Breast epithelium (tissue), 4 donors: ENCODE data around the gene PRTFDC1. TPM values are rescaled to one million over a fixed set of nuclear protein-coding genes. Genes with fewer than 3 reads are reported as not detected.

Experiments
- DNase-seq, 2 donors: peaks; one replicate each; pipeline ENCODE4 v3.0.0-alpha.2; 2019; ENCODE audit warnings: low spot score in 2 of 2
- H3K27ac ChIP-seq, 2 donors: fragments of 200-600 bp; sonication (generic) in 1 of 2; one replicate each; pipeline ENCODE4 v1.5.1; 2016 to 2019; ENCODE audit warnings: mild to moderate bottlenecking in 1 of 2
- H3K27me3 ChIP-seq, 2 donors: fragments of 200-600 bp; sonication (generic) in 1 of 2; one replicate each; pipeline versions ENCODE4 v1.5.1 to v1.6.0; 2017 to 2019; ENCODE audit warnings: control low read depth in 1 of 2, mild to moderate bottlenecking in 1 of 2
- H3K36me3 ChIP-seq: fragments of 200-600 bp; one replicate; pipeline ENCODE4 v1.5.1; 2019
- H3K4me1 ChIP-seq, 2 donors: fragments of 200-600 bp; sonication (generic); one replicate each; pipeline ENCODE4 v1.5.1; 2016 to 2019; ENCODE audit warnings: control low read depth in 1 of 2
- H3K4me3 ChIP-seq, 3 donors: fragments of 200-600 bp; sonication (generic); 1 replicate in 2 of 3; 2 replicates in 1 of 3; pipeline ENCODE4 v1.5.1; 2016 to 2019; ENCODE audit warnings: mild to moderate bottlenecking in 3 of 3, moderate library complexity in 2 of 3
- H3K9me3 ChIP-seq, 2 donors: fragments of 200-600 bp; sonication (generic) in 1 of 2; one replicate each; pipeline ENCODE4 v1.5.1; 2016 to 2019; ENCODE audit warnings: control low read depth in 1 of 2
- CTCF ChIP-seq, 3 donors: fragments of 450-650 bp; IDR thresholded peaks; one replicate each; pipeline ENCODE4 v1.5.1; 2016 to 2017; ENCODE audit warnings: antibody characterized with exemption in 3 of 3, mild to moderate bottlenecking in 3 of 3, moderate library complexity in 3 of 3
- POLR2A ChIP-seq: fragments of 450-650 bp; IDR thresholded peaks from one replicate; pipeline ENCODE4 v1.6.1; 2016; ENCODE audit warnings: antibody characterized with exemption, mild to moderate bottlenecking, moderate library complexity
- POLR2AphosphoS5 ChIP-seq, 3 donors: sonication (generic); formaldehyde crosslinking; IDR thresholded peaks; one replicate each; pipeline ENCODE4 v1.6.1; 2017; ENCODE audit warnings: antibody characterized with exemption in 3 of 3
- intact Hi-C: fragments of 100-400 bp; cut with DNase I; formaldehyde crosslinking; loops from one replicate; pipeline ENCODE4 v1.15.1; 2023; ENCODE audit warnings: low total_unique reads
- total RNA-seq, 3 donors: library from RNA; depleted of rRNA; stranded (reverse); fragments of >200 nt; gene quantifications; one replicate each; pipeline ENCODE4 v1.1.0, GENCODE V29; 2016

PRTFDC1 gene
- total RNA-seq, 3 donors from 2014 or later: 2.6 to 6.6 (median 3.3) TPM

GRCh38 chr10:24821986-24822385 lies 130.4 kb downstream of the PRTFDC1 start:
- Histone ChIP-seq H3K27me3 (no peaks in the 10 kb centered on the region), H3K9me3 (no peaks in the 10 kb centered on the region), H3K36me3 (no peaks in the 10 kb centered on the region), H3K27ac (no peak overlapping the region), H3K4me1 (no peaks in the 10 kb centered on the region), H3K4me3 (no peak overlapping the region)
- intact Hi-C loops: no loop called here
- DNase-seq: no peak
- no peak for TF ChIP-seq CTCF (IDR thresholded peaks at IDR 0.05)
- TF ChIP-seq POLR2AphosphoS5 (IDR thresholded peaks at IDR 0.05): no peak
- no peak for TF ChIP-seq POLR2A

- no peak for TF ChIP-seq POLR2A
- TF ChIP-seq CTCF (IDR thresholded peaks at IDR 0.05): no peak
- no peak for TF ChIP-seq POLR2AphosphoS5 (IDR thresholded peaks at IDR 0.05)
- Histone ChIP-seq H3K27ac (no peak overlapping the region), H3K9me3 (no peaks in the 10 kb centered on the region), H3K36me3 (no peaks in the 10 kb centered on the region), H3K4me3 (no peak overlapping the region), H3K4me1 (no peaks in the 10 kb centered on the region), H3K27me3 (no peaks in the 10 kb centered on the region)
- intact Hi-C loops: no loop called here
- no peak for DNase-seq
These were observed 135.5 kb downstream of the PRTFDC1 start for GRCh38 chr10:24816868-24817396.

GRCh38 chr10:24814568-24815313 lies 137.7 kb downstream of the PRTFDC1 start:
- intact Hi-C loops: no loop called here
- Histone ChIP-seq H3K4me1 (no peaks in the 10 kb centered on the region), H3K27ac (no peak overlapping the region), H3K4me3 (no peak overlapping the region), H3K36me3 (no peaks in the 10 kb centered on the region), H3K27me3 (no peaks in the 10 kb centered on the region), H3K9me3 (no peaks in the 10 kb centered on the region)
- TF ChIP-seq POLR2AphosphoS5 (IDR thresholded peaks at IDR 0.05) (no peak), CTCF (IDR thresholded peaks at IDR 0.05) (no peak), POLR2A (no peak)
- DNase-seq: no peak

DNA sequence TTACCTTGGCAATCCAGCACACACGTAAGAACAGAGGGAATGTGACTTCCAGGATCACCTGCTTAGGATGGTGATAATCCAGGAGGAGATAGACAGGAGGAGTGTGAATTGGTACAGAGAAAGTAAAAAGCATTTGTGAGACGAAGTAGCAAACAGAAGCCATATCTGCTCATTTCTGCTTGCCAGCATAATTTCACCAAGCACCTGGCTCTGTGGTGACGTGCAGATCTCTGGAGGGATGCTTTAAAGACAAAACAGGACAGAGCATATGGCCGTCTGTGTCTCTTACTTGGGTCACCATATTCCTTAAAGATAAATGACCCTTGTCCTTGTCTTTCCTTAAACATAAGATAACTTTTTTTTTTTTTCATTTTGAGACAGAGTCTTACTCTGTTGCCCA lies 138.6 kb downstream of the PRTFDC1 start:
- intact Hi-C loops: no loop called here
- Histone ChIP-seq H3K27me3 (no peaks in the 10 kb centered on the region), H3K27ac (no peak overlapping the region), H3K4me1 (no peaks in the 10 kb centered on the region), H3K4me3 (no peak overlapping the region), H3K9me3 (no peaks in the 10 kb centered on the region), H3K36me3 (no peaks in the 10 kb centered on the region)
- TF ChIP-seq POLR2AphosphoS5 (IDR thresholded peaks at IDR 0.05) (no peak), CTCF (IDR thresholded peaks at IDR 0.05) (no peak), POLR2A (no peak)
- no peak for DNase-seq

DNA sequence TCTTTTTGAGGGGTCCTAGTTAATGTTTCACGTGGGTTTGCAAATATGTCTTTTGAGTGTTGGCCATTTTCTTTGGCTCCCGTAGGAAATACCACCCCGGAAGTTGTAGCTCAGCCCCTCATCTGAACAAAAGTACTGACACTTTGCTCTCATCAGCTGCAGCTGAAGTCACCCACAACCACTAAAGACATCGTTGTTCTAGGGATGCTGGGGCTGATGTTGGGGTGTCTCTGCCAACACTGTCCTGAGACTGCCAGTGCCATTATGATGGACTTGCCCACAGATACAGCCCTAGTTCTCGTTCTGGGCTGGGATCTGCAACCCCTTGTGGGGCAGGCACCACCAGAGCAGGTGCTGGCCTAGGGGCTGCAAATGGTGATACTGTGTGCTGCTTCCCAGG lies 146.1 kb downstream of the PRTFDC1 start:
- Histone ChIP-seq H3K9me3 (no peaks in the 10 kb centered on the region), H3K27ac (no peak overlapping the region), H3K4me1 (no peaks in the 10 kb centered on the region), H3K27me3 (no peaks in the 10 kb centered on the region), H3K36me3 (no peaks in the 10 kb centered on the region), H3K4me3 (no peak overlapping the region)
- intact Hi-C loops: no loop called here
- TF ChIP-seq POLR2AphosphoS5 (IDR thresholded peaks at IDR 0.05) (no peak), CTCF (IDR thresholded peaks at IDR 0.05) (no peak), POLR2A (no peak)
- DNase-seq: no peak
